Peyer's patch (tissue), 4 donors: Measurements from ENCODE around the gene FCER2. TPM values are rescaled to one million over a fixed set of nuclear protein-coding genes. Genes with fewer than 3 reads are reported as not detected.

ENCODE experiments used
- DNase-seq, 3 donors: peaks; one replicate each; pipeline ENCODE4 v3.0.0-alpha.2; 2017 to 2019
- H3K27ac ChIP-seq, 4 donors: fragments of 200-600 bp; sonication (generic); one replicate each; pipeline ENCODE4 v1.5.1; 2016 to 2019
- H3K27me3 ChIP-seq, 2 donors: fragments of 200-600 bp; sonication (generic); one replicate each; pipeline ENCODE4 v1.5.1; 2019
- H3K36me3 ChIP-seq, 3 donors: fragments of 200-600 bp; sonication (generic); one replicate each; pipeline ENCODE4 v1.5.1; 2016 to 2019
- H3K4me1 ChIP-seq, 4 donors: fragments of 200-600 bp; sonication (generic); one replicate each; pipeline ENCODE4 v1.5.1; 2016 to 2019
- H3K4me3 ChIP-seq, 4 donors: fragments of 200-600 bp; sonication (generic); 1 replicate in 3 of 4; 2 replicates in 1 of 4; pipeline ENCODE4 v1.5.1; 2016 to 2019; ENCODE audit warnings: mild to moderate bottlenecking in 1 of 4
- H3K9me3 ChIP-seq, 4 donors: fragments of 200-600 bp; sonication (generic); one replicate each; pipeline ENCODE4 v1.5.1; 2016 to 2019; ENCODE audit warnings: mild to moderate bottlenecking in 1 of 4
- CTCF ChIP-seq, 6 experiments: fragments of 450-650 bp in 4 of 6; fragments of 200-600 bp in 2 of 6; sonication (generic) in 1 of 6; IDR thresholded peaks; one replicate each; pipeline ENCODE4 v1.5.1; 2017 to 2019; ENCODE audit warnings: antibody characterized with exemption in 6 of 6, mild to moderate bottlenecking in 3 of 6, moderate library complexity in 1 of 6
- POLR2A ChIP-seq, 2 donors: fragments of 450-650 bp; IDR thresholded peaks; one replicate each; pipeline ENCODE4 v1.5.1; 2017; ENCODE audit warnings: antibody characterized with exemption in 2 of 2, mild to moderate bottlenecking in 2 of 2, moderate library complexity in 2 of 2
- total RNA-seq, 4 donors: library from RNA; depleted of rRNA; stranded (reverse); fragments of >200 nt; gene quantifications; one replicate each; pipeline ENCODE4 v1.1.0, GENCODE V29; 2016

FCER2 gene
- total RNA-seq, 4 donors from 2014 or later = 2.0 to 10.7 TPM; not detected in 2

GRCh38 chr19:7662657-7663056, 39.3 kb downstream of the FCER2 start:
- no peaks in the 10 kb centered on the region for H3K27me3 ChIP-seq
- DNase-seq = no peak
- no peak overlapping the region for H3K4me3 ChIP-seq
- H3K36me3 ChIP-seq = no peaks in the 10 kb centered on the region
- H3K4me1 ChIP-seq = no peaks in the 10 kb centered on the region
- H3K27ac ChIP-seq = no peak overlapping the region
- H3K9me3 ChIP-seq = no peaks in the 10 kb centered on the region
- TF ChIP-seq CTCF (IDR thresholded peaks at IDR 0.05) (no peak), POLR2A (IDR thresholded peaks at IDR 0.05) (no peak)

GRCh38 chr19:7661744-7662538, 40.0 kb downstream of the FCER2 start:
- Histone ChIP-seq H3K36me3 (no peaks in the 10 kb centered on the region), H3K27me3 (no peaks in the 10 kb centered on the region), H3K27ac (no peak overlapping the region), H3K4me3 (no peak overlapping the region), H3K9me3 (no peaks in the 10 kb centered on the region), H3K4me1 (no peaks in the 10 kb centered on the region)
- DNase-seq = no peak
- TF ChIP-seq POLR2A (IDR thresholded peaks at IDR 0.05) (no peak), CTCF (IDR thresholded peaks at IDR 0.05) (no peak)

- no peak for TF ChIP-seq CTCF (IDR thresholded peaks at IDR 0.05)
- no peak for TF ChIP-seq POLR2A (IDR thresholded peaks at IDR 0.05)
- Histone ChIP-seq H3K27me3 (no peaks in the 10 kb centered on the region), H3K9me3 (no peaks in the 10 kb centered on the region), H3K27ac (peak overlapping the region in 2 of 4 donors; percentile 57 to 67), H3K4me3 (peak overlapping the region in 2 of 4 donors; percentile 24 to 32), H3K4me1 (no peaks in the 10 kb centered on the region), H3K36me3 (no peaks in the 10 kb centered on the region)
- peak in 2 of 3 donors; percentile 63 to 72 for DNase-seq
These were observed 43.7 kb downstream of the FCER2 start for GRCh38 chr19:7658219-7658686.

GRCh38 chr19:7657131-7657751, 44.7 kb downstream of the FCER2 start:
- no peaks in the 10 kb centered on the region for H3K27me3 ChIP-seq
- no peak for DNase-seq
- no peaks in the 10 kb centered on the region for H3K36me3 ChIP-seq
- H3K27ac ChIP-seq = no peak overlapping the region
- no peak overlapping the region for H3K4me3 ChIP-seq
- H3K9me3 ChIP-seq = no peaks in the 10 kb centered on the region
- TF ChIP-seq CTCF (IDR thresholded peaks at IDR 0.05) (no peak), POLR2A (IDR thresholded peaks at IDR 0.05) (no peak)
- H3K4me1 ChIP-seq = peaks cover 0 to 2% (median 0%) of the 10 kb centered on the region in 4 donors

GRCh38 chr19:7655581-7655980, 46.4 kb downstream of the FCER2 start:
- no peak for DNase-seq
- Histone ChIP-seq H3K9me3 (no peaks in the 10 kb centered on the region), H3K27ac (no peak overlapping the region), H3K27me3 (no peaks in the 10 kb centered on the region), H3K4me3 (no peak overlapping the region), H3K4me1 (peaks cover 0 to 9% (median 0%) of the 10 kb centered on the region in 4 donors), H3K36me3 (no peaks in the 10 kb centered on the region)
- TF ChIP-seq CTCF (IDR thresholded peaks at IDR 0.05) (no peak), POLR2A (IDR thresholded peaks at IDR 0.05) (no peak)
